Measurements from ENCODE around the gene TMEM8B.

Gene TMEM8B

GRCh38 chr9:35867538-35867937 lies 38.5 kb downstream of the TMEM8B start:
- no peak for ATAC-seq
- TF ChIP-seq ISL1 (CRISPR knock-in tag; IDR thresholded peaks at IDR 0.05) (no peak), ARNTL (CRISPR knock-in tag; IDR thresholded peaks at IDR 0.05; ENCODE audit: borderline replicate concordance, low read depth) (no peak), TOX (CRISPR knock-in tag; IDR thresholded peaks at IDR 0.05; ENCODE audit: borderline replicate concordance) (no peak), ZNF8 (CRISPR knock-in tag; IDR thresholded peaks at IDR 0.05) (no peak), ZNF565 (CRISPR knock-in tag; conservative IDR thresholded peaks at IDR 0.05; ENCODE audit: low read depth) (no peak)

GRCh38 chr9:35868933-35869332 lies 39.9 kb downstream of the TMEM8B start:
- no peak for ATAC-seq

GRCh38 chr9:35869621-35870216 lies 40.7 kb downstream of the TMEM8B start:
- TF ChIP-seq ZNF565 (CRISPR knock-in tag; conservative IDR thresholded peaks at IDR 0.05; ENCODE audit: low read depth) (no peak), ZC3H10 (CRISPR knock-in tag; IDR thresholded peaks at IDR 0.05) (no peak), SNAI2 (CRISPR knock-in tag; IDR thresholded peaks at IDR 0.05) (no peak), ARNTL (CRISPR knock-in tag; IDR thresholded peaks at IDR 0.05; ENCODE audit: borderline replicate concordance, low read depth) (no peak), ZNF70 (CRISPR knock-in tag; IDR thresholded peaks at IDR 0.05) (no peak), CREB5 (CRISPR knock-in tag; IDR thresholded peaks at IDR 0.05; ENCODE audit: low read depth) (no peak), GLIS3 (CRISPR knock-in tag; IDR thresholded peaks at IDR 0.05) (no peak), PPARA (CRISPR knock-in tag; IDR thresholded peaks at IDR 0.05; ENCODE audit: borderline replicate concordance) (no peak), TOX (CRISPR knock-in tag; IDR thresholded peaks at IDR 0.05; ENCODE audit: borderline replicate concordance) (no peak), TSHZ2 (CRISPR knock-in tag; IDR thresholded peaks at IDR 0.05) (no peak), POU6F1 (CRISPR knock-in tag; IDR thresholded peaks at IDR 0.05; ENCODE audit: borderline replicate concordance, low read depth) (no peak)
- no peak for ATAC-seq

More at GRCh38 chr9:35868933-35869332, 39.9 kb downstream of the TMEM8B start:
- TF ChIP-seq TOX (CRISPR knock-in tag; IDR thresholded peaks at IDR 0.05; ENCODE audit: borderline replicate concordance), result no peak
- no peak for TF ChIP-seq POU6F1 (CRISPR knock-in tag; IDR thresholded peaks at IDR 0.05; ENCODE audit: borderline replicate concordance, low read depth)
- no peak for TF ChIP-seq OSR1 (CRISPR knock-in tag; IDR thresholded peaks at IDR 0.05)
- no peak for TF ChIP-seq ZFP30 (CRISPR knock-in tag; IDR thresholded peaks at IDR 0.05)

- ATAC-seq, result no peak
- no peak for TF ChIP-seq CSRNP3 (CRISPR knock-in tag; IDR thresholded peaks at IDR 0.05)
These were observed 41.4 kb downstream of the TMEM8B start, which contains the start of gene OR13J1 for GRCh38 chr9:35870351-35870923. Gene OR13J1 (minus strand): TSS chr9:35870401. CDS start chr9:35870401, 0 bp downstream.

Measured in SK-N-SH treated with all-trans-retinoic acid at 6 μM for 48 hours (cell line).